ENCODE results near the gene CUL3.

Gene CUL3

DNA sequence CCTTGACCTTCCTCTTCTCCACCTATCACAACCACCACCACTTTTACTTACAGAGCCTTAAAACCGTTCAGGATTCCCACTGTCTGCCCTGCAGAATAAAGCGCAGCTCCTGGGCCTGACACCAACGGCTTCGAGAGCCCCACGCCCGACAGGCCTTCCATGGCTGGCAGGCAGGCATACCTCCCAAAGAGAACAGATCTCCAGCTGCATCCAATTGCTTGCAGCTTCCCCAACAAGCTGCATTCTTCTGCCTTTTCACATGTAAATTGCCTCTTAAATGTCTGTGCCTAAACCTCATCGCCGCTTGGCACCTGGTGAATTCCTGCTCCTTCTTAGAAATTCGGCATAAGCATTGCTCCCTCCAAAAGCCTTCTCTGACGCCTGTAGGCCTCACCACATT is 151.7 kb downstream of the CUL3 start:
- H3K27me3 ChIP-seq (ENCODE audit: control insufficient read depth in 1 of 2, insufficient read depth in 2 of 2, low read length in 2 of 2): no peaks in the 10 kb centered on the region

GRCh38 chr2:224432003-224432579 is 153.1 kb downstream of the CUL3 start:
- no peaks in the 10 kb centered on the region for H3K27me3 ChIP-seq (ENCODE audit: control insufficient read depth in 1 of 2, insufficient read depth in 2 of 2, low read length in 2 of 2)
- H3K9me3 ChIP-seq (ENCODE audit: low read length): no peaks in the 10 kb centered on the region
- H3K27ac ChIP-seq (ENCODE audit: low read depth, low read length): no peak overlapping the region
- H3K36me3 ChIP-seq (ENCODE audit: insufficient read depth, low read length): no peaks in the 10 kb centered on the region
- no peak overlapping the region for H3K4me3 ChIP-seq (ENCODE audit: low read depth in 1 of 2, low read length in 2 of 2)
- no peak overlapping the region for H3K9ac ChIP-seq (ENCODE audit: low read length)
- no peaks in the 10 kb centered on the region for H3K4me1 ChIP-seq (ENCODE audit: insufficient read depth, low read length)

More for the DNA sequence above, 151.7 kb downstream of the CUL3 start:
- no peak overlapping the region for H3K27ac ChIP-seq (ENCODE audit: low read depth, low read length)
- H3K4me1 ChIP-seq (ENCODE audit: insufficient read depth, low read length): no peaks in the 10 kb centered on the region
- no peaks in the 10 kb centered on the region for H3K9me3 ChIP-seq (ENCODE audit: low read length)
- H3K9ac ChIP-seq (ENCODE audit: low read length): no peak overlapping the region
- H3K36me3 ChIP-seq (ENCODE audit: insufficient read depth, low read length): no peaks in the 10 kb centered on the region
- no peak overlapping the region for H3K4me3 ChIP-seq (ENCODE audit: low read depth in 1 of 2, low read length in 2 of 2)

DNA sequence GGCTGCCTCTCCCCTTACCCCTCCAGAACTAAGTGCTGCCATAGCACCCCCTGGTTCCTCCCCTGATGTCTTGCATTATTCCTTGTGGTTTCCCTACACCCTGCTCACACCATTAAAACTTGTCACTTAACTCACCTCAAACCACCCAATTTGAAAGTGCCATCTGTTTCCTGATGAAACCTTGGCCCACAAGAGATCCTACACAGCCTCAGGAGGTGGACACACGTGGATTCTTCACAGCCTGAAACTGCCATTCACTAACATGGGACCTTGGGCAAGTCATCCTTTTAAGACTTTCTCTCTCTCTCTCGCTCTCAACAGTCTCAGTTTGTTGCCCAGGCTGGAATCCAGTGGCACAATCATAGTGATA is 155.7 kb downstream of the CUL3 start:
- no peak overlapping the region for H3K9ac ChIP-seq (ENCODE audit: low read length)
- H3K27ac ChIP-seq (ENCODE audit: low read depth, low read length): no peak overlapping the region
- H3K9me3 ChIP-seq (ENCODE audit: low read length): no peaks in the 10 kb centered on the region
- H3K4me3 ChIP-seq (ENCODE audit: low read depth in 1 of 2, low read length in 2 of 2): no peak overlapping the region
- H3K36me3 ChIP-seq (ENCODE audit: insufficient read depth, low read length): no peaks in the 10 kb centered on the region
- H3K4me1 ChIP-seq (ENCODE audit: insufficient read depth, low read length): no peaks in the 10 kb centered on the region
- no peaks in the 10 kb centered on the region for H3K27me3 ChIP-seq (ENCODE audit: control insufficient read depth in 1 of 2, insufficient read depth in 2 of 2, low read length in 2 of 2)

- no peaks in the 10 kb centered on the region for H3K4me1 ChIP-seq (ENCODE audit: insufficient read depth, low read length)
- H3K27ac ChIP-seq (ENCODE audit: low read depth, low read length): no peak overlapping the region
- H3K4me3 ChIP-seq (ENCODE audit: low read depth in 1 of 2, low read length in 2 of 2): no peak overlapping the region
- no peaks in the 10 kb centered on the region for H3K36me3 ChIP-seq (ENCODE audit: insufficient read depth, low read length)
- H3K27me3 ChIP-seq (ENCODE audit: control insufficient read depth in 1 of 2, insufficient read depth in 2 of 2, low read length in 2 of 2): no peaks in the 10 kb centered on the region
- H3K9me3 ChIP-seq (ENCODE audit: low read length): no peaks in the 10 kb centered on the region
- H3K9ac ChIP-seq (ENCODE audit: low read length): no peak overlapping the region
Measured at GRCh38 chr2:224428787-224429440, 156.2 kb downstream of the CUL3 start.

DNA sequence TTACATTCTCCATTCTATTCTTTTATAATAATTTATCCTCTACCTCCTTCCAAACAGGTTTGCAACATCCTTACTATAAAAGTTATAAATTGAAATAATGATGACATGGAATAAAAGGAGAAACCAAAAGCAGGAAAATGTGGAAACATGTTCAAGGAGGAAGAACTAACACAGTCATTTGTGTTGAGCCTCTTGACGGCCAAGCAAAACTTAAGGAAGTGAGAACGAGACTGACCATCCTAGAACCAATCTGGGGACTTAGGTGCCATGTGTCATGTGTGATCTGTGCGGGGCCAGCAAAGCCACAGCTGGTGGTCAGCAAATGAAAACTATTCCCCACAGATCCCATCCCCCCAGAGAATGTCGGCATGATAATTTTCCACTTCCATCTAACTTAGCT is 157.7 kb downstream of the CUL3 start:
- H3K27ac ChIP-seq (ENCODE audit: low read depth, low read length): no peak overlapping the region
- no peak overlapping the region for H3K4me3 ChIP-seq (ENCODE audit: low read depth in 1 of 2, low read length in 2 of 2)
- no peaks in the 10 kb centered on the region for H3K27me3 ChIP-seq (ENCODE audit: control insufficient read depth in 1 of 2, insufficient read depth in 2 of 2, low read length in 2 of 2)
- H3K36me3 ChIP-seq (ENCODE audit: insufficient read depth, low read length): no peaks in the 10 kb centered on the region
- no peaks in the 10 kb centered on the region for H3K9me3 ChIP-seq (ENCODE audit: low read length)
- no peaks in the 10 kb centered on the region for H3K4me1 ChIP-seq (ENCODE audit: insufficient read depth, low read length)
- H3K9ac ChIP-seq (ENCODE audit: low read length): no peak overlapping the region

- H3K36me3 ChIP-seq (ENCODE audit: insufficient read depth, low read length): no peaks in the 10 kb centered on the region
- H3K27me3 ChIP-seq (ENCODE audit: control insufficient read depth in 1 of 2, insufficient read depth in 2 of 2, low read length in 2 of 2): no peaks in the 10 kb centered on the region
- no peaks in the 10 kb centered on the region for H3K4me1 ChIP-seq (ENCODE audit: insufficient read depth, low read length)
- H3K9me3 ChIP-seq (ENCODE audit: low read length): no peaks in the 10 kb centered on the region
- H3K27ac ChIP-seq (ENCODE audit: low read depth, low read length): no peak overlapping the region
- no peak overlapping the region for H3K9ac ChIP-seq (ENCODE audit: low read length)
- H3K4me3 ChIP-seq (ENCODE audit: low read depth in 1 of 2, low read length in 2 of 2): no peak overlapping the region
Measured at GRCh38 chr2:224426656-224427055, 158.5 kb downstream of the CUL3 start.

GRCh38 chr2:224421065-224421464 is 164.1 kb downstream of the CUL3 start:
- H3K4me3 ChIP-seq (ENCODE audit: low read depth in 1 of 2, low read length in 2 of 2): no peak overlapping the region
- H3K27ac ChIP-seq (ENCODE audit: low read depth, low read length): no peak overlapping the region
- no peaks in the 10 kb centered on the region for H3K27me3 ChIP-seq (ENCODE audit: control insufficient read depth in 1 of 2, insufficient read depth in 2 of 2, low read length in 2 of 2)
- no peaks in the 10 kb centered on the region for H3K4me1 ChIP-seq (ENCODE audit: insufficient read depth, low read length)
- H3K9ac ChIP-seq (ENCODE audit: low read length): no peak overlapping the region
- H3K9me3 ChIP-seq (ENCODE audit: low read length): no peaks in the 10 kb centered on the region
- H3K36me3 ChIP-seq (ENCODE audit: insufficient read depth, low read length): no peaks in the 10 kb centered on the region

All from muscle layer of colon (tissue), 2 donors.